NCI-H1417 (cell line): ENCODE data around the gene TUFT1.
"Not testable (repeated sequence)": the region's sequence is repeated elsewhere in the genome, so short reads cannot be mapped to it uniquely, and the experiment has no call there.

ENCODE experiments used
- DNase-seq, 3 experiments: peaks; one replicate each; lab custom pipeline; 2025; lab: John Stamatoyannopoulos, UW

Gene TUFT1

DNA sequence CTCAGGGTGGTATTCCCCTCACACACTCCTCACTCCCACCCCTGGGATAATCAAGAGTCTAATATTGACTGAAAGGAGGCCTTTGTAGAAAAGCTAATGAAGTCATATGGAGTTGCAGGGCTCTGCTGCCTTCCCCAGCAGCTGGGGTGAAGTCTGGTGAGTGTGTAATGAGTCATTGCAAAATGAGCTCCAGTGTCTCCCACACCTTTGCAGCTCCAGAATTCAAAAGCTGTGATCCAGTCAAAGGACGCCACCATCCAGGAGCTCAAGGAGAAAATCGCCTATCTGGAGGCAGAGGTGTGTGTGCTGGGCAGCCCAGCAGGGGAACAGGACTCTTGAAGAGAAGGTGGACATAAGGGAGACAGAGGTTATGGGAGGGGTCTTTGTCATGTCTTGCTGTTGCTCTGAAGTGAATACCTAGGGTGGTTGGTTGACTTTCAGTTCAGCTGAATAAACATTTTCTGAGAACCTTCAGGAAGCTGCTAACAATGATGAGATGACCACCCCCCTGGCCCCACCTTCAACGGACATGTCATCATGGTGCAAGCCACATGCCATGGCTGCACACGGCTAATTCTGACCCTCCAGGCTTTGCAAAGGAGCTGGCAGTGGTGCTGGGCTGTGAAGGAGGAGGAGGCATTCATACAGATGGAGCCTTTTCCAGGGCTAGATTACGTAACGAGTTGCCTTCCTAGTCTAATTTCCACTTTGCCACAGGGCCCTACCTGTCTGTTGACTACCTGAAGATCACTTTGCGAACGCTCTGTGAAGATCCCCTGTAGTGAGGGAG lies 39.5 kb downstream of the TUFT1 start:
- DNase-seq, result no peak

DNA sequence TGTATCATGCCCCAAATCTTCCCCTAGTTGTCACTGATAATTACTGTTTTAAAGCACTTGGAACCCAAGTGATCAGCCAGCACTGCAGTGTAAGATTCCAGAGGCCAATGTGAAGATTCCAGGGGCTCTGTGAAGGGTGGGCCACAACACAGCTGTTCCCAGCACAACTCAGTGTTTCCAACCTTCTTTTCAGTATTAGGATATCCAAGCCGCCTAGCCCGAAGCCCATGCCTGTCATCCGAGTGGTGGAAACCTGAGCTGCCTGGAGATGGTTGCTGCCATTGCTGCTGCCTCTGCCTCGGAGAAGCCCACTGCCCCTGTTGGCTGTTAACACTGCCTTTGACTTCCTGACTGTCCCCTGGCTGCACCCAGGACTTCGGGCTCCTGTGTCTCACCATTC lies 41.3 kb downstream of the TUFT1 start:
- DNase-seq, result no peak

DNA sequence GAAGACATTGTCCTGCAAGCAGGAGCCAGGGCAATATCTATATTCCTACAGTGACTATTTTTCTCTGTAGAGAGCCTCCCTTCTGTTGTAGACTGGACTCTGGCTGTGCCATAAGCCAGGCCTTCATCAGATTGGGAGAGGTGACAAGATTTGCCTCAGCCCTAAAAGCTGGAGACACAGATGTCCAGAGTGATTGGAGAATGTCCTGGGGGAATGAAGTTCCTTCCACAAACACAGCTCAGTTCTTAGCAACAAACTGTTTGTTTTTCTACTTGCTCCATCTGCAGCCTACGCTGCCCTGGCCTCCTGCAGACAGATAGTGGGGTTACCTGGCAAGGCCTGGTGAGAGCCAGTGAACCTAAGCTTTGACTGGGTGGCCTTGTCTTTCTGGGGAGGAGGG lies 41.8 kb downstream of the TUFT1 start:
- DNase-seq, result no peak

DNA sequence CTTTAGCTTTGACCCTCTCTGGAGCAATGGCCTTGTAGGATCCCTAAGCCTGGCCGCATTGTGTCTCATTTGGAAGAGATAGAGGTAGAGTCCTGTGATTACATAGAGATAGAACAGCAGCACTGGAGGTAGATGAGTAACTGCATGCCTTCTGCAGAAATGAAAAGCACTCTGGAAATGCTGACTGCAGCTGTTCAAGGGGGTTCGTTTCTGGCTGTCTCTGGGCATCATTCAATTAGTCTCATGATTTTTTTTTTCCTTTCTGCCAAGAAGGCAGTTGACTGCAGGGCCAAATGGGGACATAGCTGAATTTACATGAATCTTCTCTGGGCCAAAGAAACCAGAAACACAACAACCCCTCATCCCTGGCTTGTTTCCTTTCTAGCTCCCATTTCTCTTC lies 43.7 kb downstream of the TUFT1 start:
- no peak for DNase-seq

DNA sequence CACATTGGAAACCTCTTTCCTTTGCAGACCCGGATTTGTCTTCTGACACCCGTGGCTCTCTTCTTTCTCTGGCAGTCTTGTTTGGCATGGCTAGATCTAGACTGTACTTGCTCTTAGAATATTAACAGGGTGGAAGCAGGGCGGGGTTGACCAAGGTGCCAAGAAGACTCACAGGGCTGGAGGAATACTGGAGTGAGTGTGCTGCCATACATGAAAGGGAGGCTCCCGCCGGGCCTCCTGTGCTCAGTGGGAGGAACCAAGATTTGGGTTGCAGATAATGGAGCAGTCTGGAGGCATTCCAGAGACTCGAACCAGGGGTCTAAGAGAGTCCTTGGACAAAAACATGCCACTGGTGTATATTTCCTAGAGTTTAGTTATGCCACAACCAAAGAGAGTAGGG lies 44.2 kb downstream of the TUFT1 start:
- no peak for DNase-seq

DNA sequence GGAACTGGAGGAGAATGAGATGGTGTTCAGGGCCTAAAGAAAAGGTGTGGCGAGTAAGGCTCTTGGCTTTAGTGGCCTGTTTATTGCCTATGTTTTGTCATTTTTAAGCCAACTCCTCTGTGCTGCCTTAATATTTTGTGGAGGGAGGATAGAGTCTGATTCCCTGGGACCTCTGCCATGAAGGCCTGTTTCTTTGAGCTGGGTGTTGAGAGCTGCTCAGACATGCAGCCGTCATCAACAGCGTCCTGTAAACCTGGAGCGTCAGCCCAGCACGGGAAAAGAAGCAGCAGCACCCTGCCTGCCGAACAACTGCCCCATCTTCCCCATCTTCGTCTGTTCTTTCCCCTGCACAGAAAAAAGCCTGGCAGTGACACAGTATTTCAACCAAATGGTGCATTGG lies 44.7 kb downstream of the TUFT1 start:
- no peak for DNase-seq

DNA sequence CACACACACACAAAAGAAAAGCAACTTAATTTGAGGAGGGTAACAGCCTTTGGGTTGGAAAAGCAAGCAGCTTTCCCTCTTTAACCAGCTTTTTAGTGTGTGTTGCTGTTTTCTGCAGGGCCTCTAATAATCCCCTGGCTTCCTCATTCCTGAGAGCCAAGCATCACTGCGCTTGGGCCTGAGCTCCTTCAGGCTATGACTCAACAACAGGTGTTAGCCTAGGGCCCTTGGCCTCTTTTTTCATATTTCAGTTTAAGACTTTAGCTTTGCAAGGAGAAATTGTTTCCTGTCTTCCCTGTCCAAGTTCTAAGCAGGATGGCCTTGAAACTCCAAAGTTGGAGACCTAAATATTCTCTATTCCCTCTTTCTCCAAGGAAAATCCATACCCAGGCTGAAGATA lies 45.5 kb downstream of the TUFT1 start:
- DNase-seq, result no peak

DNA sequence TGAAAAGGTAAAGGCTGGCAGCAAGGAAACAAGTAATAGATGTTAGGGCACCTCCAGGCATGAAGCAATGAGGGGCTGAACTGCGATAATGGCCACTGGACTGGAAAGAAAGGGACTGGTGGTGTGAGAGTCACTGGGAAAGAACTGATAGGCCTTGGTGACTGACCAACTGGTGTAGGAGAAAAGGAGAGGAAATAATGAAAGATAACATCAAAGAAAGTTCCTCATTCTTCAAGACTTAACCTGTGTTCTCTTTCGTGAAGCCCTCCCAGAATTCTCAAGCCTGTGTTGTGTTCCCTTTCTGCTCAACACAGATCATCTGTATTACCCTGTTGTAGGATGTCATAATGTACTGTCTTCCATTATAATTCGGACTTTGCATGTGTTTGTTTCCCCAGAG lies 50.9 kb downstream of the TUFT1 start:
- no peak for DNase-seq

DNA sequence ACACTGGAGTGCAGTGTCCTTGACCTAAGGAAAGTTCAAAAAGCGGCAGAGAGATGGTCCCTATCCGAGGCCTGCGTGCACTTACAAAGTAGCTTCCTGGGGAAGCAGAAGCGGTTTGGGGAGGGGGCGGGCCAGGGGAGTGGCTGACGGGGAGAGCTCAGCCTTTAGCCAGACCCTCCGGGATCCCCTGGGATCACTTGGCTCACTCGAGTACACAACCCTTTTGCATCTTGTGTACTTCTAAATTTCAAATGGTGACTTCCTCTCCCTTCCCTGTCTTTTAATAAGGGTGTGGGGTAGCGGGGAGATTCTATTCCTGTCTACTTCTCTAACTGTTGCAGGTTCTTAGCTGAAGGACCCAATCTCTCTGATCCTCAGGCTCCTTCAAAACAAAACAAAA lies 53.6 kb downstream of the TUFT1 start:
- DNase-seq, result peak in 1 of 3 experiments; percentile 58

DNA sequence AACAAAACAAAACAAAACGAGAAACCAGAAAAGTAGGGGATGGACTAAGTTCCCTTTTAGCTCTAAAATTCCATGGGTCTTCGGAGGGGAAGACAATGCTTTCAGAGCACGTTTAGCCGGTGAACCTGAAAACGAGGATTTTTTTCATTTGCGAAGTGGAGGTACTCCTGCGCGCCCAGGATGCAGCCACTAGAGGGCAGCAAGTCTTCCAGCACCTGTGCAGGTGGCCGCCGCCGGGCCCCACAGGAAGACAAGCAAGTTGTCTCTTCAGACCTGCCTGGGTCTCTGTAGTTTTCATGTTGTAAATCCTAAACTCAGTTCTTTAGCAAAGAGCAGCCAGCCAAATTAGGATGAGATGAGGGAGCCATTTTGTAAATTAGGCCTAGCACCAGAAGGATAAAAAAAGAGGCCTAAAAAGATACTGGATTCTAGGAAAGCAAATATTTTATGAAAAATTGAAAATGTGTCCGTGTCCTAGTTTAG lies 54.1 kb downstream of the TUFT1 start:
- DNase-seq, result peak; percentile 69 to 95 (median 88)

DNA sequence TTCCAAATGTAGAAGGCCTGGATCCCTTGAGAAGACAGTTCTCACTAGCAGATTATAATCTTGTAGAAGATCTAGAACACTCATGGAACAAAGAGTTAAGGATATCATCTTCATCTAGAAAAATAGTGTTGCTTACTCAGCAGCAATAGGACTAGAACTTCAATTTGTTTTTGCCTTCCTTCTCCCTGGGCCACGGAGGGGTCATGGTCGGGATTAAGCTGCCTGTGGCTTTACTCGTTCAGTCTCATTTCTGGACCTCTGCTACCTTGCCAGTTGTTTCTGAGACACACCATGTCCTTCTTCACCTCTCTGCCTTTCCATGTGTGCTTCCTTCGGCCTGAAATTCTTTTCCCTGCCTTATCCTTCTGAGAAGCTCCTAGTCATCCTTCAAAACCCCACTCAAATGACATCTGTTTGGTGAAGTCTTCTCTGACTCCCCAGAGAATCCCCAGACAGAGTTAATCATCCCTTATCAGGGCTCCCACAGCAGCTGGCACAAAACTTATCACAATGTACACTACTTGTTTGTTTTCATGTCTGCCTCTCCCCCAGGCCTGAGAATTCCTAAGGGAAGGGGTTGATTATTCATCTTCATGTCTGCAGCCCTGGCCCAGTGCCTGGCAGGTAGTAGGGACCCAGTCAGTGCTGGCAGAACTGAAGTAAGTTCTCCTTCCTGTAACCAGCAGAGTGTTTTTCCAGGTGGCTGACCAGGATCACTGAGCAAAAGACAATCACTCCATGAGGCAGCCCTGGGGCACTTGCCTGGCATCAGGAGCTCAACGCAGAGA lies 56.3 kb downstream of the TUFT1 start:
- peak in 2 of 3 experiments; percentile 13 to 52 for DNase-seq

DNA sequence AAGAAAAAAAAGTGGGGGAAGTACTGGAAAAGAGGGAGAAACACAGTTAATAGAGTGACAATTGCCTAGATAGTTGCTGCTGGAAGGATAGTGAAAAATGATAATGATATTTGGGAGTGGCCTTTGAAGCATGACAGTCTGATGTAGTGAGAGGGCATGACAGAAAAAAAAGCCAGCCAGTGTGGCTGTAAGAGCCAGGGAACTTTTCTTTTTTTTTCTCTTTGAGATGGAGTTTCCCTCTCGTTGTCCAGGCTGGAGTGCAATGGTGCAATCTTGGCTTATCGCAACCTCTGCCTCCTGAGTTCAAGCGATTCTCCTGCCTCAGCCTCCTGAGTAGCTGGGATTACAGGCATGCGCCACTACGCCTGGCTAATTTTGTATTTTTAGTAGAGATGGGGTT lies 62.4 kb downstream of the TUFT1 start:
- not testable (repeated sequence) for DNase-seq

DNA sequence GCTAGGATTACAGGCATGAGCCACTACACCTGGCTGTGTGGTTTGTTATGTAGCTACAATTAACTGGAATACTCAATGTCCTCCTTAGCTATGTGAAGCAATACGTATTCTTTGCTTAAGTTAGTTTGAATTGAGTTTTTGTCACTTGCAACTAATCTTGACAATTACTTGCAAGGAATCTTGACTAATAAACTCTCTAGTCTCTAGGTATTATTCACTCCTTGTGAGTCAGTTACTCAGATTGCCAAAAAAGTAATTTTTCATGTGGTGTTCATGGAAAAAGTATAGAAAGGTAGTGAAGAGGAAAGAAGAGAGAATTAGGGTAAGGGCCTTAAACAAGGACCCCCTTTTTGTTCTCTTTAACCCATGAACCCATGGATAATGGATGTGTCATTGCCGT lies 64.2 kb downstream of the TUFT1 start:
- no peak for DNase-seq

DNA sequence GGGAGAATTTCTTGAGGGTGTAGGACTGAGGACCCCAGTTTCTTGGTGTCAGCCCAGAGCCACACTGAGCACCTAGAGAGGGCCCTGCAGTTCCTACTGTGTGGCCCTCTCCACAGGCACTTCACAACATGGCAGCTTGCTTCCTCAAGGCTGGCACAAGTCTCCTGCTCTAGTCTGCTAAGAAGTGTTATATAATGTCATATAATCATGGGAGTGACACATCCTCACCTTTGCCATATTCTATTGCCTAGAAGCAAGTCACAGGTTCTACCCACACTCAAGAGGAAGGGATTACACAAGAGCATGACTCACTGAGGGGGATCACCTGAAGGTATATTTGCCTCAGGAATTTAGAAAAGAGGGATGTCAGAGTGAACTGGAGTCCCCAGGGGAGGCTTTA lies 66.3 kb downstream of the TUFT1 start:
- DNase-seq, result no peak

DNA sequence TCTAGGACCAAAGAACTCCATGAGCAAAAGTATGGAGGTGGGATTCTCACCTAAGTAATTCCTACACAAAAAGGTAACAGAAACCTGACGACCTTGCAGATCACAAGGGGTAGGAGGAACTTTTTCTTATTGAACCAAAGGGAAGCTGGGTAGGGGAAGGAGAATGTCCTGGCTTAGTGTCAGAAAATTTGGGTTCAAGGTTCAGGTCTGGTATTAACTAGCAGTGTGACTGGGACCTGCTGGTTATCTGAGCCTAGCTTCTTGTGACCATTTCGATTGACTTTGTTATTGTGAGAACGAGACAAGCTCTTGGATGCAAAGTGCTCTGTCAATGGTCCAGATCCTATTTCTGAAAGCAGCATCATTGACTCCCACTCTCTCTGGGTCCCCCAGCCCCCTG lies 66.7 kb downstream of the TUFT1 start:
- DNase-seq, result no peak

DNA sequence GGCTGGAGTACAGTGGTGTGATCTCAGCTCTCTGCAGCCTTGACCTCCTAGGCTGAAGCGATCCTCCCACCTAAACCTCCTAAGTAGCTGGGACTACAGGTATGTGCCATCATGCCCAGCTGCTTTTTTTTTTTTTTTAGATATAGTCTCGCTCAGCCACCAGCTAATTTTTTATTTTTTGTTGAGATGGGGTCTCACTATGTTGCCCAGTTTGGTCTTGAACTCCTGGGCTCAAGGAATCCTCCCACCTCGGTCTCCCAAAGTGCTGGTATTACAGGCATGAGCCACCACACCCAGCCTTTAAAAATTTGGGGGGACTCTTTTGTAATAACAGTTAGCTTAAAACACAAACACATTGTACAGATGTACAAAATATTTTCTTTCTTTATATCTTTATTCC lies 70.0 kb downstream of the TUFT1 start:
- DNase-seq, result no peak

DNA sequence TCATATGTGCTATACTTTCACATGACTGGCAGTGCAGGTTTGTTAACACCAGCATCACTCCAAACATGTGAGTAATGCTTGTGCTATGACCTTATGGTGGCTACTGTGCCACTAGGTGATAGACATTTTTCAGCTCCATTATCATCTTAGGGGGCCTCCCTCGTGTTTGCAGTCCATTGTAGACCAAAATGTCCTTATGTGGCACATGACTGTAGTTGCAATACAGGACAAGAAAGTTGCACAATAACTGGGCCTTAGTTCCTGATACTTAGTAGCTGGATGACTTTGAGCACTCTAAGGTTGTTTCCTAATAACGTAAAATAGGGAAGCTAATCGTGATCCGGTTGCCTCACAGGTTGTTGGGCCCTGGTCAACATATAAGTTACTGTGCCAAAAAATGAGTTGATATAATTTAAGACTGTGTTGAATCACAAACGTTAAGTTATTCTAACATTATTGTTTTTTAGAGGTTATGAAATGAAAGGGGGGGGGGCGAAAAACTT lies 71.2 kb downstream of the TUFT1 start:
- no peak for DNase-seq

DNA sequence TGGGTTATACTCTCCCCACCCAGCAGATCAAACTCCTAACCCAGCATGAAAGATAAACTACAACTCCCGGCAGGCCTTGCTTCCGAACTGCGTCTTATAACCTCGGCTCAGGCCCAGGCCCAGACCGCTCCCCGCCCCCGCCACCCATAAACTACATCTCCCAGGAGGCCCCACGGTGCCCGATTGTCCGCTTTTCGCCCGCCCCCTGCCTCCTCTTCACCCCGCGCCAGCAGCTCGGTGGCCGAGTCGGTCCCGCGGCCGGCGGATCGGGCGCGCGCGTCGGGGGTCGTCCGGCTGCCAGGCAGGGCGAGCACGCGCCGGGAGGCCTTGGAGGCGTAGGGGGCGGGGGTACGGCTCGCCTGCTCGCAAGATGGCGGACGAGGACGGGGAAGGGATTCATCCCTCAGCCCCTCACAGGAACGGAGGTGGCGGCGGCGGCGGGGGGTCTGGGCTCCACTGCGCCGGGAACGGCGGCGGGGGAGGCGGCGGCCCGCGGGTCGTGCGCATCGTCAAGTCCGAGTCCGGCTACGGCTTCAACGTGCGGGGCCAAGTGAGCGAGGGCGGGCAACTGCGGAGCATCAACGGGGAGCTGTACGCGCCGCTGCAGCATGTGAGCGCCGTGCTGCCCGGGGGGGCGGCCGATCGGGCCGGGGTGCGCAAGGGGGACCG lies 71.9 kb downstream of the TUFT1 start, which contains the start of gene SNX27:
Gene SNX27 (plus strand): TSS at position 219 of the 669 bp plus-strand sequence. CDS start 152 bp downstream, at position 371.
- DNase-seq, result peak; percentile 94 to 98 (median 96)

DNA sequence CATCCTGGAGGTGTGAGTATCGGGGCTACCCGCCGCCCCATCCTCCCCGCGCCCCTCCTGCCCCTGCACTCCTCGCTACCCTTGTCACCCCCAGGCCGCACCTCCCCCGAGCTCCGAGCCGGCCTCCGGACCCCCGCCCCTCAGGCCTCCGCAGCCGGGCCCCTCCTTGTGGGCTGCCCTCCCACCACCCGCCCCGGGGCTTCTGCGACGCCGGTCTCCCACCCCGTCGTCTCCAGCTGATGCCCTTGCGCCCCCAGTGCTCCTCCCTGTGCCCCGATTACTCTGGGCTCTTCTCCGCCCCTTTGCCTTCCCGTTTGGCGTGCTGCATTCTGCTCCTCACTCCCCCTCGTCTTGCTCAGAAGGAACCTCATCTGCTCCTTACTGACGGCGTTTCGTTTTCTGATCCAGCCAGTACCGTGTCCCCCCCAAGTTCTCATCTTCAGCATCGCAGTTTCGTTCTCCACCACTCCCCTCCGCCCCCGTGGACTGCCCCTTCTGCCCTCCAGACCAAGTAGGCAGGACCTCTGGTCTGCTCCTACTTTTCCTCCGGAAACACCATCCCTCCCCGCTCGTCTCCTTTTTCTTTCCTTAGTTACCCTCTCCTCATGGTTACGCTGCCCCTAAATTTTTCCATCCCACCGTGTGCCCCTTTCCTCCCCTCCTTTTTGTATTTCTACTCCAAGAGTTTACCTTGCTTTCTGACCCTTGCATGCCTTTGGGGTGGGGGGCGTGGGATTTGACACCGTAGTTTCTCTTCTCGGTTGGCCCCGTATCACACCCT lies 72.6 kb downstream of the TUFT1 start:
- peak in 2 of 3 experiments; percentile 54 to 57 for DNase-seq

DNA sequence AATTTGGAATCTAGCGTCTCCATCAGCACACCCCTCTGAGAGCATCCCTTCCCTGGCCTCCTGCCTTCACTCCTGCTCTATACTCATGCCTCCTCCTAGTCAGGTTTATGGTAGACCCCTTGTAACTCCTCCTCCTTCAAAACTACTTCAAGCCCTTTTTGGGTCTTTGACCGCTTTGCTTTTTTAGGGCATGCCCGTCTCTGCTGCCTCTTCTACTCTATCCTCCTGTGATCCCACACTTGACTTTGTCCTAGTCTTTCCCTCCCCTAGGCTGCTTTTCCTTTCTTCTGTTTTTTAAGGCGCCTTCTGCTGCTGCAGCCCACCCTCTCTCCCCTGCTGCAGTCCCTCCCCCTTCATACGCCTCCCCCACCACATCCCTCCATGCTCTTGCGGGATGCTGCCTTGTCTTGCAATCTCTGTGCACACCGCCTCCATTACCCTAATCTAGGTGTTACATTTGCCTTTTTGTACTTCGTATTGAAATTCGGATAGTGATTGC lies 73.2 kb downstream of the TUFT1 start:
- no peak for DNase-seq
